ENCODE results near the gene PNMA1.
A peak's percentile ranks its signal among the peaks of the same experiment; 100 is the strongest.

The PNMA1 gene

DNA sequence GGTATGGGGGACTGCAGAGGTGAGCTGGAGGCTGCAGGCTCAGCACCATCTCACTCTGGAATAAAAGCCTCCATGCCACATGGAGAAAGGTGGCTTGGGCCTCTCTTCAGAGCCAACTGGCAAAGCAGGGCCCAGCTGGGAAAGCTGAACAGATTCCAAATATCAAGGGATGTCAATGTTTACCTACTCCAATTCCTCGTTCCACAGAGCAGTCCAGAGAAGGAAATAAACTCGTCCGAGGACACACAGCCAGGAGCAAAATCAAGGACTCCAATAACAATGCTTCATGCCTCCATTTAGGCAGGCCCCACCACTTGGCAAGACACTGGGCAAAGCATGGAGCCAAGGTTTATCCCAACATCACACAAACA, 36.3 kb upstream of the PNMA1 start:
- DNase-seq: no peak

DNA sequence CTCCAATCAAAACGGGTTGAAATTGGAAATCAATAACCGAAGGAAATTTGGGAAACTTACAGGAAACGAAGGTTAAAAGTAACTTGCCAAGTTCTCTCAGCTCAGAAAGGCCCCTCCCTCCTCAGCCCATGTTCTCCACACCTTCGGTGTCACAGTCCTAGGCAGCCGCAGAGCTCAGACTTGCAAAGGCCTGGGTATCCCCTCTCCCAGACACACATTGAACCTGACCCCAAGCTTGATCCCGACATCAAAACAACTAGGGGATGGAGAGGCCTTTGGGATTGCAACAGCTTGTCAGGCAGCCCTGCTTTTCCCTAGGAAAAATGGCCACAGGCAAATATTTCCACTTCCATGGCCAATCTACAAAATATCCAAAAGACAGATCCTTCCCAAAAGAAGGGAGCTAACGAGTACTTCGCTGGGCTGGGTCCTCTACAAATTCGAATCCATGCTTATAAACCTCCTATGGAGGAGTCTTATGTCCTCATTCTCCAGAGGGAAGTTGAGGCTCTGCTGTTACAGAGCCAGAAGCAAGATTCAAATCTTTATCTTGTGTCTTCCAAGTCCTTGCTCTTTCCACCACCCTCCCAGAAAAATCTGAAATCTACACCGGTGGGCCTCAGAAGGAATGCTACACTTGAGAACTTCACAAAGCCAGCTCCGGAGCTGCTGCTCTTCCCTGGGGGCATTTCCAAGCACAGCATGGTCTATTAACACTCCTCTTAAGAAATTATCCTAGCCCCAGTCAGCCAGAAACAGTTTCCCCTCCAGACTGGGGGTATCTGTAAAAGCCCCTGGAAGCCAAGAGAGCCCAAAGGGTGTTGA, 35.7 kb upstream of the PNMA1 start:
- no peak for DNase-seq

DNA sequence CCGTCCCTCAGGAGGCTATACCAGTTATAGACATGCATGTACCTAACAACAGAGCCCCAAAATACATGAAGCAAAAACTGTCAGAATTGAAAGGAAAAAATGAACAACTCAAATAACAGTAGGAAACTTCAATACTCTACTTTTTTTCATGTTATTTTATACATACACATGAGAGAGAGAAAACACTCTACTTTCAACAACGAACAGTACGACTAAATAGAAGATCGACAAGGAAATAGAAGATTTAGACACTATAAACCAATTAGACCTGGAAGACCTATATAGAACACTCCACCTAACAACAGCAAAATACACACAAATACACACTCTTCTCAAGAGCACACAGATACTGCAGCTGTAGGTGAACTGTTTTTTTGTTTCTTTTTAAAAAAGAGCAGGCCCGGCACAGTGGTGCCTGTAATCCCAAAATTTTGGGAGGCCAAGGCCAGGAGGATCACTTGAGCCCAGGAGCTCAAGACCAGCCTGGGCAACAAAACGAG, 34.7 kb upstream of the PNMA1 start:
- DNase-seq: no peak

GRCh38 chr14:73747379-73748211, 33.4 kb upstream of the PNMA1 start:
- no peak for DNase-seq

DNA sequence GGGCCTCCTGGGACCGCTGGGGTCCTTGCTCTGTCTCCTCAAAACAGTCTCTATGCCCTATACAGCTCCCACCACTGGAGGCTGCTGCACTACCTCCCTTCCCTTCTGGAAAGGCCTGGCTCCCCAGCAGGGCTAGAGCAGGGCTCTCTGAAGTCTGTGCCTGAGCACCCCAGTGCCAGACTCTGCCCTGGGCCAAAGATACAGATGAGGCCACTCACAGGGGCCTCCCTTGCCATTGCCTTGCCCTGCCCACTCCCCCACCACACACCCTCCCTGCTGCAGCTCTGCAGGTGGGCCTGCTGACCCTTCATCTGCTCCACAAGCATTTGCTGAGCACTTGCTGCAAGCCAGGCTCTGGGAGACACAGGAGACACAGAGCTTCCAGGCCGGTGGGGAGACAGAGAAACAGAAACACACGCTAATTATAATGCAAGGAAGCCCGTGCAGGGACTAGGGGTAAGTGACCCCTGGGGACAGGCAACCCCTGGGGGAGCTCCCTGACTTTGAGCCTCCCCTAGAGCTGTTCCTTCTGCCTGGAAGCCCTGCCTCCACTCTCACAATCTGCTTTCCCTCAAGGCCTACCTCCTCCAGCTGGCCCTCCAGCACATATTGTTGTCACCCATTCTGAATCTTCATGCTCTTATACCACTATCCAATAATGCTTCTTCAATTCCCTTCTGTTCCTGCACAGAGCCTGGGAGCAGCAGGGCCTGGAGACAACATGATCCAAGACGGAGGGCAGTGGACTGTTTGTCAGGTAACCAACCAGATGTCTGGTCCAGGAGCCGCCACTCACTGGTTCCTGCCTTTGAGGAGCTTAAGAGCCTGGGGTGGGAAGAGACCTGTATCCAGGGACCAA, 32.6 kb upstream of the PNMA1 start:
- DNase-seq: no peak

- no peak for DNase-seq
Observed at GRCh38 chr14:73745571-73746519, 31.7 kb upstream of the PNMA1 start.

DNA sequence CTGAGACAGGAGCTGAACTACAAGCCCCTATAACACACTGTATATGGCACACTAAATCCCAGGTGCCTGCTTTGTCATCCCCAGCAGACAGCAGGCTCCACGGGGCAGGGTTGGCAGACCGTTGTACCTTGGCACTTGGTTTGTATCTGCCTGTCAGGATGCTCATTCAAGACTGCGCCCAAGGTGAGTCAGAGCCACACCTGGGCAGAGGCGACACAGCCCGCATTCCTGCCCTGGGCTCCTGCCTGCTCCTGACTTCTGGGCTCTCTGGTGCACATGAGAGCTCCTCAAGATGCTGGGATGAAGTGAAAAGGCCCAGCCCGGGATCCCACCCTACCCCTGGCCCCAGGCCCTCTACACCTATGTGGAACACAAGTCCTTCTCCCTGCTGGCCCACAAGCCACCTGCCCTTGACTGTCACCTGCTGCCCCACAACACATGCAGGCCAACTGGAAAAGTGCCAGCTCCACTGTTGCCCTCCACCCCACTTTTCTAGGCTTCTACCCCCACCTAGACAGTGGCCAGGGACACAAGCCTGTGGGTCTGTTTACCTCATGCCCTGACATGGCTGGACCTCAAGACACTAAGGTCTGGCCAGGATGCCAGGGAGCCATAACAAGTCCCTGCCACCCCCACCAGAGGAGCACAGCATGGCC, 30.8 kb upstream of the PNMA1 start:
- DNase-seq: no peak

DNA sequence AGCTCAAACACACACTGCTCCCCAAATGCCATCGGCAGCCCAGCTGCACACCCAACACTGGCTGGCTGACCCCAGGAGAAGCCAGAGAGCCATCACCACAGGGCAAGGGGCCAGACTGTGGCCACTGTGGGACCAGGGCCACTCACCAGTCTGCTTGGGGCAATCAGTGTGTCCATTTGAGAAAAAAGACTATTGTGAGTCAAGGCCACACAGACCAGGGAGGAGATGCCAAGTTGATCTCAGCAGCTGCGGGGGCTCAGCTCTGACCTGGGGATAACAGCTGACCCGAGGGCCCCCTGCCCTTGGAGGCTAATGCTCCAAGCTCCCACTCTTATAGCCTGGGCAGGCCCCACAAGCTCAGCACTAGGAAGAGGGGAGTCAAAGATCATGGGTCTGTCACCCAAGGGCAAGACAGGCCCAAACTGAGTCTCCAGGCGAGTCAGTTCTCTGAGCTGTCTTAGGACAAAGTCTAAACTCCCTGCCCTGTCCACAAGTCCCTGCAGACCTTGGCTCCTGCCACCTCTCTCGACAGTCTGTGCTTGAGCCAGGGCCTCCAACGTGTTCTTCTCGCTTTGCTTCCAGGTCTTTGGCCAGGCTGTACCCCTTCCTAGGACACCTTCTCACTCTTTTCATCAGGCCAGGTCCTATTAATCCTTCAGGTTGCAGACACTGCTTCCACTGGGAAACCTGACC, 30.1 kb upstream of the PNMA1 start:
- DNase-seq: no peak

DNA sequence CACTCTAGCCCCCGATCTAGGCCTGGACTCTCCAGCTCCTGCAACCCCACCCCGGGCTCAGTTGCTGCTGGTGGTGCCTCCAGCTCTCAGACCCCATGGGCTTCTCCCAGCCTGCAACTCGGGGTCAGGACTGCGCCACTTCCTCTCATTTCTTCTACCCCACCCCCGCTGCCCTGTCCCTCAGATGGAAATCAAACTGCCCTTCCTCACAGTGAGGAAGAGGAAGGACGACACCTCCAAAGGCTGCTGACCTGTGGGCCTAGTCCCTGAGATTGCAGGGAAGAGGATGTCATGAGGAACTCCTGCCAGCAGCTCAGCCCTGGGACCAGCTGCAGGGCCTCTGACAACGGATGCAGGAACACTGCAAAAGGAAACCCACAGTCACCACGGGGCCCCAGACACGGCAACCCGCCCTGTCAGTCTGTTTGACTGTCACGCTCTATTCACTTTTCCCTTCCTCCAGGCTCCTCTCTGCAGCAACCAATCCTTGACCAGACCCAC, 29.3 kb upstream of the PNMA1 start:
- DNase-seq: no peak

DNA sequence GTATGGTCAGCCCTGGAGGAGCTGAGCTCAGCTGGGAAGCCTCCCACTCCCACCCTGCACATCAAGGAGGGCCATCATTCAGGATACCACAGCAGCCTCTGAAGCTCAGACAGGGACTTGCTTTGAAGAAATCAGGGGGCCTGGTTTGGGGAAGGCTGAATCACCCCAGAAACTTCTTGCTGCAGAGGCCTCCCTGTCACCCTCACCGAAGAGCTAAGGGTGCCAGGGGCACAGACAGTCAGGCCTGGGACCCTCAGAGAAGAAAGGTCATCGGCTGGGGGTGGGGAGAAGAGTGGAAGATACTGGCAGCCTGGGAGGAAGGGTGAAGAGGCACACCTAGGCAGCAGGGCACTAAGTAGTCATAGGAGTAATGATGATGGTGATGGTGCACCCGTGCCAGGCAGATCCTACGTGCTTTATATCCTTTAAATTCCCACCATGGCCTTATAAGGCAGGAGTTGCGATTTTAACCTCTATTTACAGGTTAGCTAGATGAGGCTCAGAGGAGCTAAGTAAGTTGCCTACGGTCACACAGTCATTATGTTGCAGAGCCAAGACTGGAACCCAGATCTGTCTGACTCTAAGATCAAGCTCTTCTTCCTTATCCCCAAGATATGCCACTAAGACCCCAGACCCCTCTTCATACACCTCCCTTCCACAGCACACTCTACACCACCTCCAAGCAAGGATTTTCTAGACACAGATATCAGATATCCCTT, 28.5 kb upstream of the PNMA1 start:
- DNase-seq: no peak

DNA sequence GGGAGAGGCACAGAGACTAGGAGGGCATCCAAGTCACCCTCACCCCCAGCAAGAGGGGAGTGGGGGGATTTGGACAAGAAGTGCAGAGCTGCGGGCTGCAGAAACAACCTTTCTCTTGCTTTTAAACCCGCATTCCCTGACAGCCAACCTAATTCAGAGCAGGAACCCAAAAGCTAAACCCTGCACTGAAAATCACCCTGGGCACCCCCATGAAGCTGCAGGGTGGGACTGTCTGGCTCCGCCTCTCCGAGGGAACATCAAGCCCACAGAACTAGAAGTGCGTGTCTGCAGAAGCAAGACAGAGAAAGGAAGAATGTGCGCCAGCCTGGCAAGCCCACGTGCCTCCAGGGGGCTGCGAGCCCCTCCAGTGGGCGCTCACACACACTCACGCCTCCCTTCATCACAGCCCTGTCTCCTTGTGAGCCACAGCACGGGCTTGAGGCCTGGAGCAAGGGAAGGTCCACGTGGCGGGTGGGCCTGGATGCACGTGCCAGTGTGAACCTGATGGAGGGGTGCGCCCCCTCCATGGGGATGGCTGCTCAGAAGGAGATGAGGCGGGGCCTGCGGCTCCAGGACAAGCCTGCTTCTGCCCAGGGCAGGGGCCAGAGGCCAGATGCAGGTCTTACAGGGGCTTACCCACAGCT, 27.8 kb upstream of the PNMA1 start:
- no peak for DNase-seq

GRCh38 chr14:73741386-73741875, 27.2 kb upstream of the PNMA1 start:
- peak; percentile 71 for DNase-seq

DNA sequence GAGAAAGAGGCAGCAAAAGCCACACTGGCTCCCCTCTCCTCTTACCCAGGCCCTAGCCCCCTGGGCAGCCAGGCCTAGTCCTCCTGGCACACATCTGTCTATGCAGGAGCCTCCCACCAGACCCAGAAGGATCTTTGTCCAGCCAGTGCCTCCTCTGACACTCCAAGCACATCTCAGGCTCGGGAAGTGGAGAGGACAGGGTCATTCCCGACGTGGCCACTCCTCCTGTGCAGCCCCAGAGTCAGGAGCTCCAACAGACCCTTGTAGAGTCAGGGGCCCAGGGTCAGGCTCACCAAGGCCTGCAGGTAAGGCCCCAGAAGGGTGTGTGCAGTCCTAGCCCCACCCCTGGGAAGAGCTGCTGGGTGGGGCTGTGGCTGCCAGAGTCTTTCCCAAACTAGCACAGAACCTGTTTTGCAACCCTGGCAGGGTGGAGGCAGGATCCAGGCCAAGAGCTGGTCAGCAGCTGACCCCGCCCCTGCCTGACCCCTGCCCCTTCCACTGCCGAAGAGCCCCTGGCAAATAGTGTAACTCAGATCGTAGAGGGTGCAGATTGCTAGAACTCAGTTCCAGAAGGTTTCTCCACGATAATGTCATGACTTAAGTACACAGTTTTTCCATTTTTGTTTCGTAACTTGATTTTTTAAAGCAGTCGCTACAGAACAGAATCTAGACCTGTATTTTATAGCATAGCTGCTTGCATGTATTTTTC, 26.6 kb upstream of the PNMA1 start:
- no peak for DNase-seq

GRCh38 chr14:73739899-73740617, 25.9 kb upstream of the PNMA1 start:
- DNase-seq: no peak

DNA sequence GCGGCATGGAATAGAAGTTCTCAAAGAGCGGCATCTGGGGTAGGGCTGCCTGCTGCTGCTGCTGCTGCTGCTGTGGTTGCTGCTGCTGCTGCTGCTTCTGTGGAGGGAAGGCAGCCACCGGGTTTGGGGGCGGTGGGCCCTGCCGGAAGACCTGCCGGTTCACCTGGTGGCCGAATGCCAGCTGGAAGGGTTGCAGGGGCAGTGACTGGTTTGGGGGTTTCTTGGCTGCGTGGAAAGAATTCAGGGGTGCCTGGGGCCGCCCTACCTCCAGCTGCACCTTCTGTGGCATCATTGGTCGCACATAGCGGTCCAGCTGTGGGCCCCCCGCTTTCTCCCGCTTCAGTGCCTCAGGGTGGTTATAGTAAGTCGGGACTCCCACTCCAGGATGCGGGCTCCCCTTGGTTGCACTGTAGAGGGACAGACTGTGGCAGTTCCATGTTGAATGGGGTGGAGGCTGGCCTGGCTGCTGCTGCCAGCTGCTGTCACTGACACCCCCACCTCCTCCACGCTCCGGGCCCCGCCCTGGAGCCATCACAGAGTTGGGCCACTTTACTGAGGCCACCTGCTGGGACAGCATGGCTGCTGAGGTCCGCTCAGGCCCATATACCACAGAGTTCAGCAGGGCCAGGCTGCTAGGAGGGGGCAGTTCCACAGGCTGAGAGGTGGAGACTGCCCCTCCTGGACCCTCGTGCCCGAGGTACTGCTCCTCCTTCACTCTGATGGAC, 25.2 kb upstream of the PNMA1 start:
- DNase-seq: no peak

DNA sequence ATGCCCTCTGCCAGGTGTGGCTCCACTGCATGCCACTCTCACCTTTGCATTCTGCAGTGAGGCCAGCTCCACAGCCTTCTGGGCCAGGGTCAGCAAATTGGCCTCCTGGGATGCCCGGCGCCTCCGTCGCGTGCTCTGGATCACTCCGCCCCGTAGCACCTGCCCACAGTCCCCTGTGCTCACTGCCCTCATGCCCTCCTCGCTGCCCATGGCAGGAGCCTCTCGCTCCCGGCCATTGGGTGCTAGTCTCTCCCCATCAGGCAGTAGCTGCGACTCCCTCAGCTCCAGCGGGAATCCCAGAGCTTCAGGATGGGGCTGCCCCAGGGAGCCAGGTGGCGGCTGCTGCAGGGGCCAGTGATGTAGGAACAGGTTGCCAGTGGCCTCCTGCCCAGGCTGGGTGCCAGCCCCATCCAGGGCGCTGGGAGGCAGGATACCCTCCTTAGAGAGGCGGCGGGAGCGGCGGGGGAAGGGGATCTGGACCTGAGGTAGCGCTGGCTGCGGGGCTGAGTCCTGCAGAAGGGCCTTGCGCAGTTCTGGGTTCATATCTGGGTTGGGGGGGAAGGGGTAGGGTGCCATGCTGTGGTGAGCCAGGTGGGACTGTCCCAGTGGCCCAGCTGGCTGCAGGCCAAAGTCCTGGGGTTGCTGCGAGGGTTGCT, 24.5 kb upstream of the PNMA1 start:
- DNase-seq: no peak

All from 8988T (cell line).